GM12864 (cell line): ENCODE data around the gene MED25.
"Not testable (repeated sequence)": the region's sequence is repeated elsewhere in the genome, so short reads cannot be mapped to it uniquely, and the experiment has no call there.

Experiments
- DNase-seq: peaks from one replicate; pipeline ENCODE4 v3.0.0-alpha.2; 2011; ENCODE audit warnings: low read depth
- H3K4me3 ChIP-seq: 2 replicates; pipeline ENCODE4 v1.5.1; 2011; ENCODE audit warnings: mild to moderate bottlenecking, low read depth, low read length, control low read depth
- TF ChIP-seq, protein P1 (sequence below): IDR thresholded peaks from 2 replicates; pipeline ENCODE4 v1.5.1; 2011; ENCODE audit warnings: low read depth, mild to moderate bottlenecking, moderate library complexity, low read length, control low read depth, inconsistent platforms; ENCODE audit errors: missing control alignments

The MED25 gene

GRCh38 chr19:49814010-49814409 is 4.1 kb upstream of the MED25 start:
- H3K4me3 ChIP-seq: no peak overlapping the region
- TF ChIP-seq, protein P1, sequence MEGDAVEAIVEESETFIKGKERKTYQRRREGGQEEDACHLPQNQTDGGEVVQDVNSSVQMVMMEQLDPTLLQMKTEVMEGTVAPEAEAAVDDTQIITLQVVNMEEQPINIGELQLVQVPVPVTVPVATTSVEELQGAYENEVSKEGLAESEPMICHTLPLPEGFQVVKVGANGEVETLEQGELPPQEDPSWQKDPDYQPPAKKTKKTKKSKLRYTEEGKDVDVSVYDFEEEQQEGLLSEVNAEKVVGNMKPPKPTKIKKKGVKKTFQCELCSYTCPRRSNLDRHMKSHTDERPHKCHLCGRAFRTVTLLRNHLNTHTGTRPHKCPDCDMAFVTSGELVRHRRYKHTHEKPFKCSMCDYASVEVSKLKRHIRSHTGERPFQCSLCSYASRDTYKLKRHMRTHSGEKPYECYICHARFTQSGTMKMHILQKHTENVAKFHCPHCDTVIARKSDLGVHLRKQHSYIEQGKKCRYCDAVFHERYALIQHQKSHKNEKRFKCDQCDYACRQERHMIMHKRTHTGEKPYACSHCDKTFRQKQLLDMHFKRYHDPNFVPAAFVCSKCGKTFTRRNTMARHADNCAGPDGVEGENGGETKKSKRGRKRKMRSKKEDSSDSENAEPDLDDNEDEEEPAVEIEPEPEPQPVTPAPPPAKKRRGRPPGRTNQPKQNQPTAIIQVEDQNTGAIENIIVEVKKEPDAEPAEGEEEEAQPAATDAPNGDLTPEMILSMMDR: no peak
- DNase-seq: no peak

DNA sequence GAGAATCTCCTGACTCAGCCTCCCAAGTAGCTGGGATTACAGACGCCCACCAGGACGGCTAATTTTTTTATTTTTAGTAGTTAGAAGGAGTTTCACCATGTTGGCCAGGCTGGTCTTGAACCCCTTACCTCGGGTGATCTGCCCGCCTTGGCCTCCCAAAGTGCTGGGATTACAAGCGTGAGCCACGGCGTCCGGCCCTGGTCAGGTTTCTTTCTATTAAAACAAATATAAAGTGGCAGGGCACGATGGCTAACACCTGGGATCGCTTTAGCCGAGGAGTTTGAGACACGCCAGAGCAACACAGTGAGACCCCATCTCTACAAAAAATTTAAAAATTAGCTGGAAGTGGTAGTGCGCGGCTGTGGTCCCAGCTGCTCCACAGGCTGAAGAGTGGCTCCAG is 1.5 kb upstream of the MED25 start:
- H3K4me3 ChIP-seq: no peak overlapping the region
- DNase-seq: no peak
- TF ChIP-seq, protein P1: no peak

- H3K4me3 ChIP-seq: peak overlapping the region; percentile 85
- TF ChIP-seq, protein P1: no peak
- no peak for DNase-seq
These were observed 721 bp downstream of the MED25 start for GRCh38 chr19:49818649-49819370.

- DNase-seq: not testable (repeated sequence)
- H3K4me3 ChIP-seq: peak overlapping the region; percentile 85
These were observed 1.5 kb downstream of the MED25 start for GRCh38 chr19:49819452-49820115.

DNA sequence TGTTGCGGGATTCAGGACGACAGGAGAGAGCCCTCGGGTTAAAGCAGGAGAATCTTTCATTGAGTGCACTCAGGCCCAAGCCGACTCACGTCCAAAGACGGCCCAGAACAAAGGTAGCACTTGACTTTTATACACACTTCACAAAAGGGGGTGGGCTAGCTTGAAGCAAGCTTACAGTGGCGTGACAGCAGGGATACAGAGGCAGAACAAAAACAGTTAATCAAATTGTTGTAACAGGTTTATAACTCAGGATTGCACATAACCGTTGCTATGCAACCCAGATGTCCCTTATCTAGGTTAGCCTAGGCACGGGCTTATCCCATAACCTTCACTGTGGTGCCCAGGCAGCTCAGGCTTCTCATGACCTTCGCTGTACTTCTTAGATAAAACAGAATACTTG is 2.0 kb downstream of the MED25 start:
- DNase-seq: no peak
- TF ChIP-seq, protein P1: no peak
- H3K4me3 ChIP-seq: no peak overlapping the region

- DNase-seq: no peak
- TF ChIP-seq, protein P1: no peak
- no peak overlapping the region for H3K4me3 ChIP-seq
These were observed 5.4 kb downstream of the MED25 start for GRCh38 chr19:49823472-49823871.

- H3K4me3 ChIP-seq: no peak overlapping the region
- TF ChIP-seq, protein P1: no peak
- DNase-seq: no peak
These were observed 6.6 kb downstream of the MED25 start for GRCh38 chr19:49824662-49825061.
